Central memory CD8-positive, alpha-beta T cell (primary cell): ENCODE measurements around the gene PHLDB2.

ENCODE experiments used
- ATAC-seq: fragments of 150-1000 bp; cut with Tn5 transposase; replicated peaks from 2 replicates; pipeline ENCODE4 v1.10.0; 2022; ENCODE audit warnings: mild to moderate bottlenecking, moderate FRiP score, moderate number of reproducible peaks; ENCODE audit not compliant: poor library complexity, severe bottlenecking; ENCODE audit errors: extremely low read depth
- DNase-seq, 2 donors: peaks; one replicate each; pipeline ENCODE4 v3.0.0; 2021; ENCODE audit warnings: low spot score in 2 of 2
- H3K27ac Mint-ChIP-seq: one replicate; pipeline ENCODE4 v1.8.0; 2022; ENCODE audit warnings: low read depth, mild to moderate bottlenecking, moderate library complexity, mixed read lengths
- H3K27me3 Mint-ChIP-seq: one replicate; pipeline ENCODE4 v1.8.0; 2022; ENCODE audit warnings: mixed read lengths
- H3K36me3 Mint-ChIP-seq: one replicate; pipeline ENCODE4 v1.8.0; 2022; ENCODE audit warnings: mild to moderate bottlenecking, moderate library complexity, mixed read lengths; ENCODE audit not compliant: insufficient read depth
- H3K4me1 Mint-ChIP-seq: one replicate; pipeline ENCODE4 v1.8.0; 2022; ENCODE audit warnings: mixed read lengths
- H3K4me3 Mint-ChIP-seq: one replicate; pipeline ENCODE4 v1.8.0; 2022; ENCODE audit warnings: mild to moderate bottlenecking, moderate library complexity, mixed read lengths
- H3K9me3 Mint-ChIP-seq: one replicate; pipeline ENCODE4 v1.8.0; 2022; ENCODE audit warnings: mixed read lengths

The PHLDB2 gene

GRCh38 chr3:111871809-111872623, 13.0 kb downstream of the PHLDB2 start:
- Mint-ChIP-seq H3K27ac (no peak overlapping the region), H3K9me3 (no peaks in the 10 kb centered on the region), H3K36me3 (peaks cover 4% of the 10 kb centered on the region), H3K4me1 (peaks cover 6% of the 10 kb centered on the region), H3K4me3 (no peak overlapping the region), H3K27me3 (no peaks in the 10 kb centered on the region)
- DNase-seq (no peak), ATAC-seq (no peak)

GRCh38 chr3:111872979-111873378, 13.9 kb downstream of the PHLDB2 start:
- ATAC-seq (no peak), DNase-seq (no peak)
- H3K27me3 Mint-ChIP-seq = no peaks in the 10 kb centered on the region
- H3K4me1 Mint-ChIP-seq = peaks cover 6% of the 10 kb centered on the region
- no peaks in the 10 kb centered on the region for H3K9me3 Mint-ChIP-seq
- H3K4me3 Mint-ChIP-seq = no peak overlapping the region
- H3K27ac Mint-ChIP-seq = no peak overlapping the region
- H3K36me3 Mint-ChIP-seq = peaks cover 4% of the 10 kb centered on the region

GRCh38 chr3:111874177-111874820, 15.2 kb downstream of the PHLDB2 start:
- no peak overlapping the region for H3K4me3 Mint-ChIP-seq
- no peaks in the 10 kb centered on the region for H3K9me3 Mint-ChIP-seq
- ATAC-seq (no peak), DNase-seq (no peak)
- H3K27me3 Mint-ChIP-seq = no peaks in the 10 kb centered on the region
- H3K36me3 Mint-ChIP-seq = peaks cover 4% of the 10 kb centered on the region
- peaks cover 6% of the 10 kb centered on the region for H3K4me1 Mint-ChIP-seq
- H3K27ac Mint-ChIP-seq = no peak overlapping the region

GRCh38 chr3:111881480-111881879, 22.4 kb downstream of the PHLDB2 start:
- H3K27ac Mint-ChIP-seq = no peak overlapping the region
- no peak overlapping the region for H3K4me3 Mint-ChIP-seq
- H3K36me3 Mint-ChIP-seq = peaks cover 6% of the 10 kb centered on the region
- peaks cover 9% of the 10 kb centered on the region for H3K4me1 Mint-ChIP-seq
- H3K9me3 Mint-ChIP-seq = no peaks in the 10 kb centered on the region
- H3K27me3 Mint-ChIP-seq = no peaks in the 10 kb centered on the region
- DNase-seq = no peak
- ATAC-seq = no peak

- H3K27ac Mint-ChIP-seq = no peak overlapping the region
- H3K9me3 Mint-ChIP-seq = no peaks in the 10 kb centered on the region
- no peak for DNase-seq
- no peak overlapping the region for H3K4me3 Mint-ChIP-seq
- H3K36me3 Mint-ChIP-seq = peaks cover 6% of the 10 kb centered on the region
- ATAC-seq = no peak
- H3K4me1 Mint-ChIP-seq = peaks cover 9% of the 10 kb centered on the region
- no peaks in the 10 kb centered on the region for H3K27me3 Mint-ChIP-seq
Observed at GRCh38 chr3:111882194-111882593, 23.1 kb downstream of the PHLDB2 start.

- Mint-ChIP-seq H3K4me3 (no peak overlapping the region), H3K27ac (no peak overlapping the region), H3K27me3 (no peaks in the 10 kb centered on the region), H3K4me1 (peaks cover 9% of the 10 kb centered on the region), H3K9me3 (no peaks in the 10 kb centered on the region), H3K36me3 (peaks cover 8% of the 10 kb centered on the region)
- ATAC-seq (peak; percentile 58), DNase-seq (no peak)
Observed at GRCh38 chr3:111882799-111883198, 23.7 kb downstream of the PHLDB2 start.

GRCh38 chr3:111884411-111885018, 25.4 kb downstream of the PHLDB2 start:
- no peak overlapping the region for H3K27ac Mint-ChIP-seq
- DNase-seq (no peak), ATAC-seq (no peak)
- no peaks in the 10 kb centered on the region for H3K27me3 Mint-ChIP-seq
- H3K4me1 Mint-ChIP-seq = peaks cover 9% of the 10 kb centered on the region
- no peaks in the 10 kb centered on the region for H3K9me3 Mint-ChIP-seq
- H3K36me3 Mint-ChIP-seq = peaks cover 8% of the 10 kb centered on the region
- no peak overlapping the region for H3K4me3 Mint-ChIP-seq

- H3K9me3 Mint-ChIP-seq = no peaks in the 10 kb centered on the region
- DNase-seq (no peak), ATAC-seq (no peak)
- peaks cover 14% of the 10 kb centered on the region for H3K4me1 Mint-ChIP-seq
- no peak overlapping the region for H3K4me3 Mint-ChIP-seq
- no peaks in the 10 kb centered on the region for H3K27me3 Mint-ChIP-seq
- peaks cover 8% of the 10 kb centered on the region for H3K36me3 Mint-ChIP-seq
- no peak overlapping the region for H3K27ac Mint-ChIP-seq
Observed at GRCh38 chr3:111885578-111885977, 26.5 kb downstream of the PHLDB2 start.

GRCh38 chr3:111890051-111890580, 31.1 kb downstream of the PHLDB2 start:
- Mint-ChIP-seq H3K27me3 (no peaks in the 10 kb centered on the region), H3K4me3 (no peak overlapping the region), H3K36me3 (peaks cover 5% of the 10 kb centered on the region), H3K27ac (no peak overlapping the region), H3K4me1 (peaks cover 5% of the 10 kb centered on the region), H3K9me3 (no peaks in the 10 kb centered on the region)
- no peak for ATAC-seq
- DNase-seq = no peak

GRCh38 chr3:111892070-111892469, 33.0 kb downstream of the PHLDB2 start:
- no peak overlapping the region for H3K4me3 Mint-ChIP-seq
- ATAC-seq (no peak), DNase-seq (no peak)
- H3K36me3 Mint-ChIP-seq = peaks cover 2% of the 10 kb centered on the region
- H3K9me3 Mint-ChIP-seq = no peaks in the 10 kb centered on the region
- H3K27ac Mint-ChIP-seq = no peak overlapping the region
- peaks cover 5% of the 10 kb centered on the region for H3K4me1 Mint-ChIP-seq
- no peaks in the 10 kb centered on the region for H3K27me3 Mint-ChIP-seq

- ATAC-seq (no peak), DNase-seq (no peak)
- no peak overlapping the region for H3K4me3 Mint-ChIP-seq
- H3K27ac Mint-ChIP-seq = no peak overlapping the region
- no peaks in the 10 kb centered on the region for H3K27me3 Mint-ChIP-seq
- peaks cover 3% of the 10 kb centered on the region for H3K36me3 Mint-ChIP-seq
- H3K4me1 Mint-ChIP-seq = peaks cover 12% of the 10 kb centered on the region
- no peaks in the 10 kb centered on the region for H3K9me3 Mint-ChIP-seq
Observed at GRCh38 chr3:111895071-111895470, 36.0 kb downstream of the PHLDB2 start.

GRCh38 chr3:111899966-111900365, 40.9 kb downstream of the PHLDB2 start:
- Mint-ChIP-seq H3K36me3 (peaks cover 7% of the 10 kb centered on the region), H3K27ac (no peak overlapping the region), H3K4me1 (peaks cover 11% of the 10 kb centered on the region), H3K27me3 (no peaks in the 10 kb centered on the region), H3K4me3 (no peak overlapping the region), H3K9me3 (no peaks in the 10 kb centered on the region)
- DNase-seq (no peak), ATAC-seq (no peak)
